Pancreas (tissue), 10 donors: ENCODE results near the gene PLIN3. TPM values are rescaled to one million over a fixed set of nuclear protein-coding genes. Genes with fewer than 3 reads are reported as not detected.

Experiments used
- ATAC-seq, 4 donors: fragments of 200-7000 bp; cut with Tn5 transposase; one replicate each; pipeline versions ENCODE4 v1.8.0 to v1.9.1; 2020; ENCODE audit warnings: mild to moderate bottlenecking in 4 of 4, moderate library complexity in 4 of 4
- DNase-seq, 6 donors: peaks; one replicate each; pipeline ENCODE4 v3.0.0-alpha.2; 2020
- FAIRE-seq: peaks from 2 replicates; lab custom pipeline; 2012; peaks lifted over from hg19 to GRCh38; lab: Jason Lieb, UNC
- H3K27ac ChIP-seq, 4 donors: fragments of 200-600 bp; sonication (generic); 1 replicate in 3 of 4; 2 replicates in 1 of 4; pipeline versions ENCODE4 v1.5.0 to v1.8.0; 2020
- H3K27me3 ChIP-seq, 4 donors: fragments of 200-600 bp; one replicate each; pipeline ENCODE4 v1.8.0; 2021
- H3K36me3 ChIP-seq, 3 donors: fragments of 200-600 bp; sonication (generic) in 1 of 3; one replicate each; pipeline versions ENCODE4 v1.5.0 to v1.8.0; 2020 to 2021
- H3K4me1 ChIP-seq, 3 donors: fragments of 200-600 bp; one replicate each; pipeline ENCODE4 v1.8.0; 2021
- H3K4me3 ChIP-seq, 4 donors: fragments of 200-600 bp; sonication (generic) in 2 of 4; one replicate each; pipeline versions ENCODE4 v1.5.0 to v1.8.0; 2020 to 2021
- H3K9me3 ChIP-seq, 4 donors: fragments of 200-600 bp; one replicate each; pipeline ENCODE4 v1.8.0; 2021
- CTCF ChIP-seq, 4 donors: fragments of 200-600 bp; sonication (generic) in 3 of 4; IDR thresholded peaks; one replicate each; pipeline versions ENCODE4 v1.5.0 to v1.8.0; 2021; ENCODE audit warnings: antibody characterized with exemption in 4 of 4
- WGBS, 2 donors: extraction: QIAGEN DNeasy Blood & Tissue Kit; methylation state at CpG; one replicate each; pipeline ENCODE4 v1.1.7; 2013; 5-methylcytosine and 5-hydroxymethylcytosine counted together
- intact Hi-C, 3 donors: fragments of 100-400 bp; cut with DNase I; formaldehyde crosslinking; loops; one replicate each; pipeline versions ENCODE4 v1.11.1 to v1.14.2; 2022
- polyA plus RNA-seq, 2 donors: library from polyadenylated mRNA; stranded (reverse); fragments of 200-250 nt; gene quantifications; one replicate each; pipeline ENCODE4 v1.2.3, GENCODE V29; 2013
- total RNA-seq, 6 donors: library from RNA; stranded (reverse); fragmentation: NEBNext Ultra II Directional in 4 of 6; extraction: Animal tissue kit (Norgen Biotek cat#: 25700) in 4 of 6; gene quantifications; one replicate each; pipeline versions ENCODE4 v1.2.1 to v1.2.4, GENCODE V29; 2021 to 2023
- donor health status: healthy with polysubstance abuse.
- donor health status: DM: no; HTN: no; CAD: no; lungs with moderate emphysema.
- donor health status: DM: no; HTN: no; CAD: no.
- donor health status: control.
- donor health status: control.
- donor health status: Bipolar disorder and iron deficiency.
- donor health status: DM: yes; HTN: yes; CAD: no.
- donor health status: DM: no; HTN: no; CAD: no.
- donor health status: DM: no; HTN: no; CAD: no.
- donor health status: DM: yes; HTN: yes; CAD: no.

PLIN3 gene
- total and polyA plus RNA-seq, 8 donors: 9.3 to 34.2 (median 13.0) TPM

GRCh38 chr19:4911786-4912672 is 44.6 kb upstream of the PLIN3 start:
- 23 to 25% methylated on average over 29 of the region's 29 CpGs for WGBS, 2 donors
- ATAC-seq (peak; percentile 27 to 74 (median 58)), DNase-seq (peak in 3 of 6 donors; percentile 44 to 70 (median 61)), FAIRE-seq (no peak)
- TF ChIP-seq CTCF (IDR thresholded peaks at IDR 0.05): peak in 3 of 4 donors; percentile 33 to 36 (median 35)
- Histone ChIP-seq H3K27ac (no peak overlapping the region), H3K36me3 (no peaks in the 10 kb centered on the region), H3K4me1 (peaks cover 0 to 11% (median 9%) of the 10 kb centered on the region in 3 donors), H3K27me3 (no peaks in the 10 kb centered on the region), H3K9me3 (no peaks in the 10 kb centered on the region), H3K4me3 (peak overlapping the region in 1 of 4 donors; percentile 12)
- intact Hi-C loops: loop anchor here in 1 of 3 donors (5.0 kb wide), 2 partner anchors 40 to 100 kb away; no protein-coding TSS in a partner anchor

- H3K4me3 ChIP-seq: peak overlapping the region in 1 of 4 donors; percentile 1
- no peak for DNase-seq
Measured at GRCh38 chr19:4911314-4911713, 43.8 kb upstream of the PLIN3 start.

GRCh38 chr19:4910594-4911281 is 43.3 kb upstream of the PLIN3 start:
- Histone ChIP-seq H3K27me3 (no peaks in the 10 kb centered on the region), H3K27ac (no peak overlapping the region), H3K4me1 (peaks cover 0 to 11% (median 9%) of the 10 kb centered on the region in 3 donors), H3K9me3 (no peaks in the 10 kb centered on the region), H3K4me3 (peak overlapping the region; percentile 44 to 72 (median 53)), H3K36me3 (no peaks in the 10 kb centered on the region)
- DNase-seq (peak in 3 of 6 donors; percentile 15 to 66 (median 54)), ATAC-seq (peak in 2 of 4 donors; percentile 3 to 6), FAIRE-seq (no peak)
- no peak for TF ChIP-seq CTCF (IDR thresholded peaks at IDR 0.05)
- intact Hi-C loops: loop anchor here in 1 of 3 donors (5.0 kb wide), 2 partner anchors 38 to 98 kb away; no protein-coding TSS in a partner anchor
- 46 to 52% methylated on average over 23 of the region's 23 CpGs for WGBS, 2 donors

More at GRCh38 chr19:4911314-4911713, 43.8 kb upstream of the PLIN3 start:
- Histone ChIP-seq H3K36me3 (no peaks in the 10 kb centered on the region), H3K9me3 (no peaks in the 10 kb centered on the region), H3K4me1 (peaks cover 0 to 11% (median 9%) of the 10 kb centered on the region in 3 donors), H3K27ac (no peak overlapping the region), H3K27me3 (no peaks in the 10 kb centered on the region)
- WGBS, 2 donors: 52 to 53% methylated on average over 15 of the region's 15 CpGs
- TF ChIP-seq CTCF (IDR thresholded peaks at IDR 0.05): no peak
- ATAC-seq: no peak
- intact Hi-C loops: loop anchor here in 1 of 3 donors (5.0 kb wide), 2 partner anchors 39 to 99 kb away; no protein-coding TSS in a partner anchor
- FAIRE-seq: no peak

GRCh38 chr19:4909897-4910593 is 42.6 kb upstream of the PLIN3 start:
- 0 to 1% methylated on average over 40 to 85 of the region's 85 CpGs for WGBS, 2 donors
- DNase-seq: peak; percentile 84 to 95 (median 88)
- no peaks in the 10 kb centered on the region for H3K9me3 ChIP-seq
- no peak overlapping the region for H3K27ac ChIP-seq
- peaks cover 0 to 11% (median 9%) of the 10 kb centered on the region in 3 donors for H3K4me1 ChIP-seq
- no peak for TF ChIP-seq CTCF (IDR thresholded peaks at IDR 0.05)
- peak; percentile 93 to 98 (median 96) for ATAC-seq
- H3K36me3 ChIP-seq: no peaks in the 10 kb centered on the region
- H3K4me3 ChIP-seq: peak overlapping the region; percentile 44 to 72 (median 53)
- no peak for FAIRE-seq
- intact Hi-C loops: loop anchor here in 1 of 3 donors (5.0 kb wide), 2 partner anchors 38 to 98 kb away; no protein-coding TSS in a partner anchor
- no peaks in the 10 kb centered on the region for H3K27me3 ChIP-seq
